ENCODE measurements around the gene RNASE8.

RNASE8 gene

DNA sequence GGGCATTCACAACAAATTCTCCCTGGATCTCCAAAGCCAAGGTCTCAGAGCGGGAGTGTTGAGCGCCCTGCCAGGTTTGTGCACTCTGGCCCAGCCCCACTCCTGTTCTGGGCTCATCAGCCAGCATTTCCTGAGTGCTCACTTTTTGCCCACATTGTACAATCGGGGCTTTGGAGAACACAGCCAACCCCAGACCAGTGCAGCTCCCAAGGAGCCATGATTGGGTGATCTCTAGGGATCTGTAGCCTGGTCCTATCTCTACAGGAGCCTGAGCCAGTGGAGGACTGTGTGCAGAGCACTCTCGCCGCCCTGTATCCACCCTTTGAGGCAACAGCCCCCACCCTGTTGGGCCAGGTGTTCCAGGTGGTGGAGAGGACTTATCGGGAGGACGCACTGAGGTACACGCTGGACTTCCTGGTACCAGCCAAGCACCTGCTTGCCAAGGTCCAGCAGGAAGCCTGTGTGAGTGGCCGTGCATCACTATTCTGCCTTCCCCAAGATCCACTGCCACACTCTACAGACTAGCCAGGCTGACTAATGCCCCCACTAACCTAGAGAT is 15.2 kb downstream of the RNASE8 start:
- DNase-seq (ENCODE audit: low read depth in 2 of 2): no peak

GRCh38 chr14:21073921-21074320 is 16.3 kb downstream of the RNASE8 start:
- no peak for DNase-seq (ENCODE audit: low read depth in 2 of 2)

DNA sequence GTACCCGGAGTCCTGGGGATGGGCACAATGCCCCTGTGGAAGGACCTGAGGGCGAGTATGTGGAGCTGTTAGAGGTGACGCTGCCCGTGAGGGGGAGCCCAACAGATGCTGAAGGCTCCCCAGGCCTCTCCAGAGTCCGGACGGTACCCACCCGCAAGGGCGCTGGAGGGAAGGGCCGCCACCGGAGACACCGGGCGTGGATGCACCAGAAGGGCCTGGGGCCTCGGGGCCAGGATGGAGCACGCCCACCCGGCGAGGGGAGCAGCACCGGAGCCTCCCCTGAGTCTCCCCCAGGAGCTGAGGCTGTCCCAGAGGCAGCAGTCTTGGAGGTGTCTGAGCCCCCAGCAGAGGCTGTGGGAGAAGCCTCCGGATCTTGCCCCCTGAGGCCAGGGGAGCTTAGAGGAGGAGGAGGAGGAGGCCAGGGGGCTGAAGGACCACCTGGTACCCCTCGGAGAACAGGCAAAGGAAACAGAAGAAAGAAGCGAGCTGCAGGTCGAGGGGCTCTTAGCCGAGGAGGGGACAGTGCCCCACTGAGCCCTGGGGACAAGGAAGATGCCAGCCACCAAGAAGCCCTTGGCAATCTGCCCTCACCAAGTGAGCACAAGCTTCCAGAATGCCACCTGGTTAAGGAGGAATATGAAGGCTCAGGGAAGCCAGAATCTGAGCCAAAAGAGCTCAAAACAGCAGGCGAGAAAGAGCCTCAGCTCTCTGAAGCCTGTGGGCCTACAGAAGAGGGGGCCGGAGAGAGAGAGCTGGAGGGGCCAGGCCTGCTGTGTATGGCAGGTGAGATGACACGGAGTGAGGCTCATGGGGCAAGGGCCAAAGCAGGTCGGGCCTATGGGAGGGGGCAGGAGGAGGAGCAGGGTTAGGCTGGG is 17.0 kb downstream of the RNASE8 start:
- no peak for DNase-seq (ENCODE audit: low read depth in 2 of 2)

DNA sequence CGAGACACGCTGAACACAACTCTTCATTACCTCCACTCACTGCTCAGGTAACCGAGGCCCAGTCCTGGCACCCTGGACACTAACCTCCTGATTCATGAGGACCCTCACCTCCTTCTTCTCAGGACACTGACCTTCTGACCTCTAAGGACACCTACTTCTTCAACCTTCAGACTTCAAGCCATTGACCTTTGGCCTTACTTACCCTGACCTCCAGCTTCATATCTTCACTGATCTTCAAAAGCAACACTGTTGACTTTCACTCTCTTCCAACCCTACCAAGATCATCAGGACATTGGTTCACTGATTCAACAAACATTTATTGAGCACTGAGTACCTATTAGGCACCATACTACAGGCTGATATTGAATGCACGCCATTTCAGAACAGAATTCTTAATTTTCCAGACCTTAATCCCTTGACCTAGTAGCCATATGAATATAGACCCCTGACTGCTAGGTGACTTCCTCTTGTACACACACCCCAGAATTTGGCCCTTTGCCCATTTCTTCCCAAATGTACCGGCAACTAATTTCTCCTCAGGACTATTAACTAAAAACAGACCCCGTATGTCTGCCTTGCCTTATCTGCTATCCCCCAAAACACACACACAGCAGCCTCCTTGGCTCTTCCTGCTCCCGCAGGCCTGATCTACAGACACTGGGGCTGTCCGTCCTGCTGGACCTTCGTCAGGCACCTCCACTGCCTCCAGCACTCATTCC is 18.3 kb downstream of the RNASE8 start:
- no peak for DNase-seq (ENCODE audit: low read depth in 2 of 2)

GRCh38 chr14:21077672-21078071 is 20.1 kb downstream of the RNASE8 start:
- DNase-seq (ENCODE audit: low read depth in 2 of 2): no peak

- DNase-seq (ENCODE audit: low read depth in 2 of 2): no peak
Measured at GRCh38 chr14:21078287-21078686, 20.7 kb downstream of the RNASE8 start.

- no peak for DNase-seq (ENCODE audit: low read depth in 2 of 2)
Measured at GRCh38 chr14:21078726-21079125, 21.1 kb downstream of the RNASE8 start.

- no peak for DNase-seq (ENCODE audit: low read depth in 2 of 2)
Measured at GRCh38 chr14:21081521-21082142, 24.0 kb downstream of the RNASE8 start.

DNA sequence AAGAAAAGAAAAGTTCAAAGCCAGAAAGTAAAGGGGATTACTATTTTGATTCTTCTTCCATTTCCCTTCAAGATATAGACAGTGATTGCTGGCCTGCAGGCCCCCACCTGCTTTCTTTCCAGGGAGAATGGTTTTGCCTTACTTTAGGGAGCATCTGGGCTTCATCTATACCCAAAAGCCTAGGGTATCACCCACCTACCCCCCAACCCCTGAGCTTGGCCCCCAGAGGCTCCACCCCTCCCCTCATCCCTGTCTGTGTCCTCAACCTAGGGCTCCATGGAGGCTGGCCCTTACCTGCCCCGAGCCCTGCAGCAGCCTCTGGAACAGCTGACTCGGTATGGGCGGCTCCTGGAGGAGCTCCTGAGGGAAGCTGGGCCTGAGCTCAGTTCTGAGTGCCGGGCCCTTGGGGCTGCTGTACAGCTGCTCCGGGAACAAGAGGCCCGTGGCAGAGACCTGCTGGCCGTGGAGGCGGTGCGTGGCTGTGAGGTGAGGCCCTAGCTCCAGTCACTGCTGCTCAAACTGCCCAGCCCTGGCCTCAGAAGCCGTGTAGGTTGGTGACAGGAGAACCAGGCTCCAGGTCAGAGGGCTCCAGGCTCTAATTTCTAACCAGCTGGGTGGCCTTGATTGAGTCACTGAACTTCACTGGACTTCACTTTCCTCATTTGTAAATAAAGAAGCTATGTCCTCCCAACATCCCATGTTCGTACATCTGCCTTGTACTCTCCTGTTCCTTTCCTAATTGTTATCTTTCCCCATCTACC is 26.1 kb downstream of the RNASE8 start:
- no peak for DNase-seq (ENCODE audit: low read depth in 2 of 2)

DNA sequence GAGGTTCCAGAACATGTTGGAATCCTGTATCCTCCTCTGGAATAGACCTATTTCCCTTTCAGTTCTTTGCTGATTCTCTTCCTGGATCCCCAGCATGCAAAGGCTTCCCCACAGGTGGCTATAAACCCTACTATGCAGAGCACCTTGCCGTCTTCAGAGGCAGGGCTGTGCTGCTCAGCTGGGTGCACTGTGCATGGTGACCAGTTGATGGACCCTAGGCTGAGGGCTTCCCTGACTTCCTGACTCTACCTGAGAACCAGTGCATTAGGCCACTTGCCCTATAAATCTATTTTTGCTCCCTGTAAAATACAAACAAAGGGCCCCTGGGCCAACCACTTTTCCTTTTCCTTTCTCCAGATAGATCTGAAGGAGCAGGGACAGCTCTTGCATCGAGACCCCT is 26.8 kb downstream of the RNASE8 start:
- DNase-seq (ENCODE audit: low read depth in 2 of 2): no peak

DNA sequence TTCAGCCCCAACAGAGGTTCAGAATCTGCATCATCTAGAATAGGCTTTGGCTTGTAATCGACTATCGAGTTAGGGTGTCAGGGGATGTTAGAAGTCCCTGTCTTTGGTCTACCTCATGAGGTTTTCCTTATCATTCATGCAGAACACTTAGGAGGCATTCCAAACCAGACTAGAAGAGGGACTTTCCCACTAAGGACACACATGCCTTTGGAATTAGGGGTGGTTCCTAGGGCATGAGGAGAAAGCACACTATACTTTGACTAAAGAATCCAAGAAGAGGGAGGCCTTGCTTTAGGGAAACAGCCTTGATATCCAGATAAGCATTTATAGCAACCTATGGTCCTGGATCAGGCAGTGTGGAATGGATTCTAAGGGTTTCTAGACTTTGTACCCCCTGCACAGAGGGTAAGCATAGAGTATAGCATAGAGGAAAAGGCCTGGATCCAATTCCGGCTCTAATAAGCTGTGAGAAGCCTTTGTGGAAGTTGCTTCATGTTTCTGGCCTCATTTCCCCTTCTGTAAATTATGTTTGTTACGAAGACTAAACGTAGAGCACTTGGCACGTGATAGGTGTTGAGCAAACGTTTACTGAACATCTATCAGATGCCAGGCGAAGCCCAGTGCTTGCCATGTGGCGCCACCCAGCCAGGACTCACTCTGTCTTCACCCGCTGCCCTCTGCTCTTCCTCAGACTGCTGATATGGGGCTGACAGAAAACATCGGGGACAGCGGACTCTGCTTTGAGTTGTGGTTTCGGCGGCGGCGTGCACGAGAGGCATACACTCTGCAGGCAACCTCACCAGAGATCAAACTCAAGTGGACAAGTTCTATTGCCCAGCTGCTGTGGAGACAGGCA is 27.6 kb downstream of the RNASE8 start:
- DNase-seq (ENCODE audit: low read depth in 2 of 2): no peak

- DNase-seq (ENCODE audit: low read depth in 2 of 2): no peak
Measured at GRCh38 chr14:21086908-21087293, 29.3 kb downstream of the RNASE8 start.

GRCh38 chr14:21087294-21088091 is 29.9 kb downstream of the RNASE8 start:
- DNase-seq (ENCODE audit: low read depth in 2 of 2): no peak

GRCh38 chr14:21088687-21089086 is 31.1 kb downstream of the RNASE8 start:
- DNase-seq (ENCODE audit: low read depth in 2 of 2): no peak

- DNase-seq (ENCODE audit: low read depth in 2 of 2): no peak
Measured at GRCh38 chr14:21089271-21089670, 31.6 kb downstream of the RNASE8 start.

DNA sequence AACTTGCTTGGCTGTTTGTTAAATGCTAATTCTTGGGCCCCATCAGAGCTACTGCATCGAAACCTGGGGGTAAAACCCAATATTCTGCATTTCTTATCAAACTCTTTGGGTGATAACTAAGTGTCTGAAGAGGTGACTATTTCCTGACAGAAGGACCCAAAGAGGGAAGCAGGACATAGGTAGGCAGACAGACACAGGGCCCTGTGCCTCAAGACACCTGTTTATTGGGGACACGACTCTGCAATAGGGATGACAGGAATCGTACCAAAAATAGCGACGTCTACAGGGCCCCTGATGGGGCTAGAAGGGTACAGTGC is 32.2 kb downstream of the RNASE8 start:
- DNase-seq (ENCODE audit: low read depth in 2 of 2): no peak

GRCh38 chr14:21090194-21090939 is 32.7 kb downstream of the RNASE8 start:
- DNase-seq (ENCODE audit: low read depth in 2 of 2): no peak

- no peak for DNase-seq (ENCODE audit: low read depth in 2 of 2)
Measured at GRCh38 chr14:21090940-21091663, 33.5 kb downstream of the RNASE8 start.

GRCh38 chr14:21091821-21092272 is 34.2 kb downstream of the RNASE8 start:
- no peak for DNase-seq (ENCODE audit: low read depth in 2 of 2)

Measured in stimulated activated CD8-positive, alpha-beta memory T cell treated with anti-CD3 and anti-CD28 coated beads, Interleukin-15, amount 100 ng/mL, for 48 hours (primary cell).